ENCODE measurements around the gene CDH15.
"Not testable (repeated sequence)": the region's sequence is repeated elsewhere in the genome, so short reads cannot be mapped to it uniquely, and the experiment has no call there.

Gene CDH15

DNA sequence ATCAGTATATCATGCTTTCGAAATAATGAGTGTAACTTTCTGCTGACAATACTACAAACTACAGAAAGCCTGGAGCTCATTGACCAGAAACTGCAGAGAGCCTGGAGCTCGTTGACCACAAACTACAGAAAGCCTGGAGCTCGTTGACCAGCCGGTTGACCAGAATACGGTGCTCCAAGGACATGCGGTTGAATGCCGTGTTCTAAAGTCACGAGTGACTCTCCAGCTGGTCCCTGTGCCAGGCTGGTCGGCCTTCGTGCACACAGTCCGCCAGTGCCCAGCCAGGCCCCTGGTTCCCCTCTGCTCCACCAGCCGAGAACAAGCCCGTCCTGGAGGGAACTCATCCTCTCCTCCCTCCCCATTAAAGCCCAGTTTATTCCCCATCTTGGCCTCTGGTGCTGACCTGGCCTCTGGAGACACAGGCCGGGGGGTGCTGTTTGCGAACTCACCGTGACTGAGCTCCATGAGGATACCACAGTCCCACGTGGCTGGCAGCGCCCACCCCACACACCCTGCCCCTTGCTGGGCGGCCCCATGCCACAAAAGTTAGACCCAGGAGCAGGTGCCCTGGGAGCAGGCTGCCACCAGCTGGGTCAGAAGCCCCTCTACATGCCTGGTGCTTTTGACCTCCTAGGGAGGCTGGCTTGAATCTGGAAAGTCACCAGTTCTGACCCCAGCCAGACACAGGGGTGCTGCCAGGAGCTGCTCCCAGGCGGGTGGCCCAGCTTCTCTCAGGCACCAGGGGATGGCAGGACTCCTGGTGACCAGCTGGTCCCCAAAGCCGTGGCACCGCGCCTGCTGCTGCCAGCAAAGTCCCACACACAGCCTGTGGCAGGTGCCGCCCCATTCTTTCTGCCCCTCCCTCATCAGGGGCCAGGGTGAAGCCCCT is 15.5 kb upstream of the CDH15 start:
- no peak for DNase-seq (ENCODE audit: low spot score)

DNA sequence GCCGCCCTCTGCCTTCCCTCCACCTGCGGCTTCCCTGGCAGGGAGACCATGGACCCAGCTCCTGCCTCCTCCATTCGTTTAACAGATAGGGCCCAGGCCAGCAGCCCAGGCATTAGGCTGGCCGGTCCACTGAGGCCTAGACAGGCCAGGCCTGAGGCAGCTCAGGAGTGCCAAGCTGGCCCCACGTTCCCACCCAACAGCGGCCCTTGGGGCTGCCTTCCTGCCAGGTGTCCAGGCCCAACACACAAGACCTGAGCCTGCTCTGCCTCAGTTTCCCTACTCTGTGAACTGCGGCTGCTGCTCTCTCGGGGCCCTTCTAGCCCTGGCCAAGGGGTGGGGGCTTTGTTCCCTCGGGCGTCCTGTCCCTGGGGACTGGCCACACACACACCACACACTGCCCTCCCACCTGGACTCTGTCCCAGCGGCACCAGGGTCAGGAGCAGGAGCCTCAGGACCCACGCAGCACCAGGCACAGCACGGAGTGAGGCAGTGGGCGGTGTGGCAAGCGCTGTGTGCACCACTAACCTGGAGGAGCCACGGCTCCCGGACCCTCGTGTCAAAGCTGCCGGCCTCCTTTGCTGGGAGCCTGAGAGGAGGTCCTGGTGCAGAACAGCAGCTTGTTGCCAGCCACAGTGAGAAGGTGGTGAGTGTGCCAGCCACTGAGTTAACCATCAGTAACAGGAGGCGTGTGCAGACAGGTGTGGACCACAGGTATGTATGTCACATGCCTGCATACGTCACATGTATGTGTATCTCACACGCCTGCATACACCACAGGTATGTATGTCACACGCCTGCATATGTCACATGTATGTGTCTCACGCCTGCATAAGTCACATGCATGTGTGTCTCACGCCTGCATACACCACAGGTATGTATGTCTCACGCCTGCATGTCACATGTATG is 14.6 kb upstream of the CDH15 start:
- DNase-seq (ENCODE audit: low spot score) = no peak

DNA sequence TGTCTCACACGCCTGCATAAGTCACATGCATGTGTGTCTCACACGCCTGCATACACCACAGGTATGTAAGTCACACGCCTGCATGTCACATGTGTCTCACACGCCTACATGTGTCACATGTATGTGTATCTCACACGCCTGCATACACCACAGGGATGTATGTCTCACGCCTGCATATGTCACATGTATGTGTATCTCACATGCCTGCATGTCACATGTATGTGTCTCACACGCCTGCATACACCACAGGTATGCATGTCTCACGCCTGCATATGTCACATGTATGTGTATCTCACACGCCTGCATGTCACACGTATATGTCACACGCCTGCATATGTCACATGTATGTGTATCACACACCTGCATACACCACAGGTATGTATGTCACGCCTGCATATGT is 13.8 kb upstream of the CDH15 start:
- no peak for DNase-seq (ENCODE audit: low spot score)

DNA sequence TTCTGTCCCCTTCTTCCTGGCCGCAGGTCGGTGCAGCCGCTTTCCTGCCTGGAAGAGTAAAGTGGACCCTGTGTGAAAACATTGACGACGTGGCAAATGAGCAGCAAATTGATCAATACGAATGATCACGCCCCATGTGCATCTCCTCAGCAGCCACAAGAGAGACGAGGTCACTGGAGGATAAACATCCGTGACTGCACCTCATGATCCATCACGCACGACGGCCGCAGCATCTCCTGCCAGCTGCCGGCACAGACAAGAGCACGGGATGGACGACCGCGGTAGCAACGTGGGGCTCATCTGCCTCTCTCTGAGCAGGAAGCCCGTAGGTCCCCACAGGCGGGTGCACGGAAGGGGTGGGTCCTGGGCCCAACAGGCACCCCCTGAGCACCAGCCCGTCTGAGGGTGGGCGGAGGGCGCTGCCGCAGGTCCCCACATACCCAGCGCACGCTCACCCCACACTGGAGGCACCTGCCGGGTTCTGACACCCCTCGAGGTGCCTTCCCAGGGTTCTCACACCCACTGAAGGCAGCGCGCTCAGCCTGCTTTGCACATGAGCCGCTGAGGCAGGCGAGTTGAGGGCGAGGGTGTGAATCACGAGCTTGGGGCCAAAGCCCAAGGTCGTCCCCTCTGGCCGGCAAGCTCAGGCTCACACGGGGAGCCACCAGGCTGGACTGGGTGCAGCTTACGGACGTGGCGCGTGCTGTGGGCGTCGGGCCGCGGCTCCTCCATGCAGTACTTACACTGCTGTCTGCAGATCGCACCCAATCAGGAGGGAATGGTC is 12.3 kb upstream of the CDH15 start:
- no peak for DNase-seq (ENCODE audit: low spot score)

DNA sequence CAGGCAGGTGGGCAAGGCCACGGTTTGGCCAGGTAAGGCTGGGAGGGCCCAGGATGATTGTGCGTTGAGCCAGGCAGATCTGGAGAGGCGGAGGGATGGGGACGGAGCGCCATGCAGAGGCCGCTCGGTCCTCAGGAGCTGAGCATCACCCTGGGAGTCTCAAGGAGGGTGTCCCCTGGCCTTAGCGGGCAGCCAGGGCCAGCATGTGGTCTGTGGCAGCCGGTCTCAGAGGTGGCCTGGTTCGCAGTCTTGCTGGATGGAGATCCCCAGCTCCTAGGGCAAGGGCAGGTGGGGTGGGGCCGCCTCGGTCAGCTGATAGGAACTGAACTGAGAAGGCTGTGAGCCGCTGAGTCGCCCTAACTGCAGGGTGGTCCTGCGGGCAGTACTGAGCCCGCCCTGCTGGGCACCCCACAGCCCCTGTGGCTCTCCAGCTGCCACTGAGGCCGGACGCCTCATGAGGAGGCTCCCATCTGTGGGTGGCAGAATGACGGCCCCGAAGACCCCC is 11.6 kb upstream of the CDH15 start:
- no peak for DNase-seq (ENCODE audit: low spot score)

DNA sequence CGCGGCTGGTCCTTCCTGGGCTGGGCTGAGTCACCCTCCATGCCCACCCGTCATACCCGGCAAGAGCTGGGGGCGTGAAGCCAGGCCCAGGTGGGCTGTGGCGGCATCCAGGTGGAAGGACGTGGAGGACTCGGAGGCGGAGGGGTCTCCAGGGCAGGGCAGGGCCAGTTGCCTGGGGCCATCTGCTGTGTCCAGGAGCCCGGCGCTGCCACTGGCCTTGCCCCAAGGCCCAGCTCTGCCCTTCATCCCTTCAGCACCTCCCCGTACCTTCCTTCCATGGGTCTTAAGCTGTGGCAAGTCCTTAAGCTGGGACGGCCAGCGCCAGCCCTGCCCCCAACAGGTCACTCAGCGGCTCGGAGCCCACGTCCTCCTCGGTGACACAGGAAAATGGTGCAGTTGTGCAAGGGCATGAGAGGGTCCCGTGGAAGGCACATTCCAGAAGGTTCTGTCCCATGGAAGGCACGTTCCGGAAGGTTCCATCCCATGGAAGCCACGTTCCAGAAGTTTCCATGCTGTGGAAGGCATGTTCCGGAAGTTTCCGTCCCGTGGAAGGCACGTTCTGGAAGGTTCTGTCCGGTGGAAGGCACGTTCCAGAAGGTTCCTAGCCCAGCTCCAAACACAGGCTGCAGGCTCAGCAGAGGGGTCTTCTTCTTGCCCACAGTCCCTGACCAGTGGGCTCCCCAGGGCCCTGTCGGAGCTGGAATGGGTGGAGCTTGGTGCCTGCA is 10.4 kb upstream of the CDH15 start:
- no peak for DNase-seq (ENCODE audit: low spot score)

DNA sequence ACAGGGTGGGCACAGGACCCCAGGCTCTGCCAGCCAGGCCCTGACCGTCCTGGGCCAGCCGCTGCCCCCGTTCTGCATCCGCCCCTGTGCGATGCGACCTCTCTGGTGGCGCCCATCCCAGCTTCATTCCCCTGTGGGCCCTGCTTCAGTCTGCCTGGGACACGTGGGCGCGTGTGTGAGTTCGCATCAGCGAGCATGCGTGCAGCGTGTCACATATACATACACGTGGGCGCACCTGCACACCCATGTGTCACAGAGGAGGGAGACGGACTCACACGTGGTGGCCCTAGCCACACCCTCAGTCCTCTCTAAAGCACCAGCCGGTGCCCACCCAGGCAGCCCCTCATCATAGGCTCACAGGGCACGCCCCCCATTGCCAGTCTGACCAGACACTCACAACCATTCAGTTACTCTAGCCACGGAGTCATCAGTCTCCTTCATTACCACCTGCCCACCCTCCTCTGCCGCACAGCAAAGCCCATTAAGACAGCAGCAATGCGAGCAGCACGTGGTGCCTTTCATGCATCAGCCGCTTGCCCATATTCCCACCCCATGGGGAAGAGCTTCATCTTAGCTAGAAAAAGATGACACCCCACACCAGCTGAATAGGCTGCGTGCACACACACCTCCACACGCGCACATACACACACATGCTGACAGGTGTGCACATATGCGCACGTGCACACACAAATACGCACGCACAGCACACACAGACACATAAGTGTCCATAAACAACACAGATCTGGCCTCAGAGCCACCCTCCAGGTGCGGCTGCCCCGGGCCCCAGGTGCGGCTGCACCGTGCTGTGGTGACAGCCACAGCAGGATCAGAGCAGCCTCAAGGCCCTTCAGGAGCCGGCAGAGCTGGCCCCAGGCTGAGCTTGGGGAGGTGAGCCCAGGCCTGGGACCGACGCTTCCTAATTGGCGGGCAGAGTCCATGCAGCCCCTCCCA is 9.5 kb upstream of the CDH15 start:
- DNase-seq (ENCODE audit: low spot score) = no peak

DNA sequence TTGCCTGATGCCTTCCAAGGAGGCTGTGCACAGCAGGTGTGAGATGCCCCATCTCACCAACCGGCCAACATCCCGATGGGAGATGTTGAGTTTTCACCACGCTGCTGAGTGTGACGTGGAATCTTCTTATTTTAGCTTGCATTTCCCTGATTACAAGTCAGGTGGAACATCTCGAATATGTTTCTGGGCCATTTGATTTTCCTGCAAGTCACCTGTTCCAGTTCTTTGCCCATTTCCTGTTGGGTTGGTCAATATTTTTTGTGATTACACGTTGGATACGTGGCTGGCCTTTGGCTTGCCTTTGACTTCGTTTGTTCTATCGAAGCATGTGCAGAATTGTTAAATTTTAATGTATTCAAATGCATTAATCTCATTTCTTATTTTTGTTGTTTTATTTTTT is 8.3 kb upstream of the CDH15 start:
- DNase-seq (ENCODE audit: low spot score) = no peak

DNA sequence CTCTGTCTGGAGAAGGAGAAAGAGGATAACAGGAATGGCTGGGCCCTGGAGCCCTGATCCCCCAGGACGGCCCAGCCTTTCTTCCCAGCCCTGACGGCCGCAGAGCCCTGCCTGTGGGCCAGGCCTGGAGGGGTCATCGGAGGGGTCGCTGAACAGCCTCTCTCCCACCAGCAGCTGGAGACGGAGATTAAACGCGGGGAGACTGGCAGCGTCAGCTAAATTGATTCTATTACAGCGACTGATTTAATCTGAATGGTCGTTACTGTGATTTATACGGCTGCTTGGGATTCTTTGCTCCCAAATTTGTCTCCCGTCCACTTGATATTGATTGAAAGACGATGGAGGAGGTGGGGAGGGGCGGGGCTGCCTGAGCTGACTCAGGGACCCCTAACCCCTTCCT is 7.1 kb upstream of the CDH15 start:
- DNase-seq (ENCODE audit: low spot score) = no peak

DNA sequence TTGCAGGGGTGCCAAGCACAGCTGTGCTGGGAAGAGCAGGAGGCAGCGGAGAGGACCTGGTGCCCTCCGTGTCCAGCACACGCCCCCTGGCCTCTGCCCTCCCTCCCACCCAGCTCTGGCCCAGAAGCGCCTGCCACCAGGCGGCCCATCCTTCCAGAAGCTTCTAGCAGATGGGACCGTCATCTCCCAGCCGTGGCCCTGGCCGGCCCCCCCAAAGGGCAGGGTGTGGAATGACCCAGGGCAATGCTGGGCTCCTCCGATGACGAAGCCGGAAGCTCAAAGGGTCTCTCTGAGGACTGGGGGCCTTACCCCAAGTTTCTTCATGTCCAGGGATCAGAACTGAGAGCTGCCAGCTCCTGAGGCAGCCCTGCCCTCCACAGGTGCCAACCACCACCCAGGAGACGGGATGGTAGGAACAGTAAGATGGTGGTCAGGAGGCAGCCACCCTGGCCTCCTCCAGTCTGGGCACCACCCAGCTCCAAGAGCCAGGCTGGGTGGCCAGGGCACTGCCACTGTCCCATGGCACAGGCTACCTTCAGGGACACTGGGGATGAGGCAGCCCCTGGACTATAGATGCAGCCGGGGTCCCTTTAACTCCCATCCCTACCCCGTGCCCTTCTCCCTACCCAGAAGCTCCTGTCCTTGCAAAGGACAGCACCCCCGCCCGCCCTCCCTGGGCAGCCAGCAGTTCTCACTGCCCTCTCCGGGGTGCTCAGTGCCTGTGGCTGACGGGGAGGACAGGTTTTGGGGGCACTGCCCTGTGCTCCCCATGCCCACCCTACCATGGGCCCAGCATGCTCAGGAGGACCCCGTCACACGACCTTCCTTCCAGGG is 6.5 kb upstream of the CDH15 start:
- no peak for DNase-seq (ENCODE audit: low spot score)

DNA sequence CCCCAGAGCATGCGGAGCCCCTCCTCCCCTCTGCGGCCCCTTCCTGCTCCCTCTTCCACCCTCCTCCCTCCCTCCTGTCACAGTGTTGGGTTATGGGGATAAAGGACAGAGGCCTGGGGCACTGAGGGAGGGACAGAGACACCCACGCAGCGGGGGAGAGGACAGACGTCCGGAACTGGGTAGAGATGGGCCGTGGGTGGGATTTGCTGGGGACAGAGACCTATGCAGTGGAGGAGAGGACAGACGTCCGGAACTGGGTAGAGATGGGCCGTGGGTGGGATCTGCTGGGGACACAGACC is 5.9 kb upstream of the CDH15 start:
- DNase-seq (ENCODE audit: low spot score) = not testable (repeated sequence)

DNA sequence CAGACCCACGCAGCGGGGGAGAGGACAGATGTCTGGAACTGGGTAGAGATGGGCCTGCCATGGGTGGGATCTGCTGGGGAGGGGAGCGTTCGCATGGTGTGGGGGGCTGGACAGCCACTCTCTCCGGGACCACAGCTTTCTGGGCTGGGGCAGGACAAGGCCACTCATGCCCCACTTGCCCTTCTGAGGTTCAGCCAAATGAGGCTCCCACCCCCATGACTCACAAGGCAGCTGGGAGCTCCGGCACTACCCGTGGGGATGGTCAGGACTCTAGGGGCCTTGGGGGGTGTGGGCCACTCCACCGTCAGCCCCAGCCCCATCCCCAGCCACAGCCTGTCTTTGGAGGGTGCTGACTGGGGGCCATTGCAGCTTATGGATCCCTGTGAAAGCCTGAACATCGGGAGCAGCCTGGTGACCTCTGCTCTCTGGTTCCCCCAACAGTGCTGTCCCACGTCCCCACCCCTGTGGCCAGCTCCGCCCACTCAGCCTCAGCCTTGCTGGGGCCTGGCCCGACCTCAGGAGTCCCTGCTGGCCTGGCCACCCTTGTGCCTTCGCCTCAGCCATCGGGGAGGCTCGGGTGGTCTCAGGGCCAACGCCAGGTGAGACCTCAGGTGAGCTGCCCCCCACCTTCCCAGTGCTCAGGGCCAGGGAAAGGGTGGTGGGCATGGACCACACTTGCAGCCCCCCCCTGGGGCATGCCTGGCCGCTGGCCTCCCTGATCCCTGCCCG is 4.7 kb upstream of the CDH15 start:
- DNase-seq (ENCODE audit: low spot score) = no peak

DNA sequence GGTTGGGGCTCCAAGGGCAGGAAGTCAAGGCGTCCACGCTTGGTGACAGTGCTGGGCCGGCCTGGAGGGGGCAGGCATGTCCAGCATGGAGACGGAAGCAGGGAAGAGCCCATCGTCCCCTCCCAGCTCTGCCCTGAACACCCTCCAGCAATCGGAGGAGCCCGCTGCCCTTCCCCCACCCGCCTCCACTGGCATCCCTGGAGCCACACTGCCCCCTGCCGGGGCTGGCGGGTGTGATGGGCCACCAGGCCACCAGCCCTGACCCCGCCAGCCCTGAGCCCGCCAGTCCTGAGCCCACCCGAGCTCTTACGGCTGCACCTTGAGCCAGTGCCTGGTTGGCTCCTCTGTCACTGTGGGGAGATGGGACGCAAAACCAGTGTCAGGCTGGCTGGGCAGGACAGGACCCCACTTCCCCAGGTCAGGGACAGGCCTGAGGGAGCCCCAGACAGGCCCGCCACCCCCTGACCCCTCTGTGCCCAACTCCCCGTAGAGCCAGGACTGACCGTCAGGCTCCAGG is 4.1 kb upstream of the CDH15 start:
- DNase-seq (ENCODE audit: low spot score) = peak; percentile 88

DNA sequence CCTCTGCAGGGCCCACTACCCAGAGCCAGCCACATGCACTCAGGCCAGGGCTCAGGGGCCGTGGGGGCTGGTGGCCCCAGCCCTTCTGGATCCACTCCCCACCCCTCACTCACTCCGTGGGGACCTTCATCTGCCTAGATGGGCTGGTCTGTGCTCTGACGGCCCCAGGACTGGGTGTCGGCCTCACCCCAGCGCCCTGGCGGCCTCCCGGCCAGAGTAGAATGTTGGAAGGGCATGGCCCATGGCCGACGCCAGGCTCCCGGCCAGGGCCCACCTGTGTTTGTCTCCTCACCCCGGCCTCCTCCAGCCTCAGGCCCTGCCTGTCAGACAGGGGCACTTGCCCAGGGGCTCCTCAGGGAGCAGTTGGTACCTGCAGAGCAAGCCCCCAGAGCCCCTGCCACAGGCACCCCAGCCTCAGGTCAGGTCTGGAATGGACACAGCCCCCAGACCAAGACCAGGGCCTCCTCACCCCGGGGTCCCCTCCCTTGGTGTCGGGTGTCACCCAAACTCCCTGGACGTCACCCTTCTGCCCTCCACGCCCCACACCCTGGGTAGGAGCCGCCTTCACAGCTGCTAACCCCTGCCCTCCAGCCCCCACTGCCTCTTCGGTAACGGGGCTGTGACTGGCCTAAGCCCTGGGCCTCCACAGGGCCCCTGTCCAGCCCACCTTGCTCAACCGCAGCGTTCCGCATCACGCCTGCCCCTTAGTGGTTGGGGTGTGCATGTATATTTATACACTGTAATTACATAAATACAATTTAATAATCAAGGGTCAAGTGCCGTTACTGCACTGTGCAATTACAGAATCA is 3.0 kb upstream of the CDH15 start:
- DNase-seq (ENCODE audit: low spot score) = no peak

DNA sequence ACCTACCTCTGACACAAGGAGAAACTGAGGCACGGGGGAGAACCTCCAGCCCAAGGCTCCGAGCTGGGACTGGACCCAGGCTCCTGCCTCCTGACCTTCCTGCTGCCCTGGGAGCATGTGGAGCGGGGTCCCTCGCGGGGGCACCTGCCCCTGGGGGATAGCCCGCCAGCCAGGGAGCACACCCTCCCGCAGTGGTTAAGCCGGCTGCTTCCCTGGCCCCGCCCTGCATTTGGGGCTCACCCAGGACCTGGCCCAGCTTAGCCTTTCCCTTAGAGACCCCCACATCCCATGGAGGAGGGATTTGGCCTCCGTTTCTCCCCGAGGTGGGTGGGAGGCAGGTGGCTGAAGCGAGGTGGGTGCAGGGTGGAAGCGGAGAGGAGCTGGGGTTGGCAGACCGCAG is 1.8 kb upstream of the CDH15 start:
- no peak for DNase-seq (ENCODE audit: low spot score)

DNA sequence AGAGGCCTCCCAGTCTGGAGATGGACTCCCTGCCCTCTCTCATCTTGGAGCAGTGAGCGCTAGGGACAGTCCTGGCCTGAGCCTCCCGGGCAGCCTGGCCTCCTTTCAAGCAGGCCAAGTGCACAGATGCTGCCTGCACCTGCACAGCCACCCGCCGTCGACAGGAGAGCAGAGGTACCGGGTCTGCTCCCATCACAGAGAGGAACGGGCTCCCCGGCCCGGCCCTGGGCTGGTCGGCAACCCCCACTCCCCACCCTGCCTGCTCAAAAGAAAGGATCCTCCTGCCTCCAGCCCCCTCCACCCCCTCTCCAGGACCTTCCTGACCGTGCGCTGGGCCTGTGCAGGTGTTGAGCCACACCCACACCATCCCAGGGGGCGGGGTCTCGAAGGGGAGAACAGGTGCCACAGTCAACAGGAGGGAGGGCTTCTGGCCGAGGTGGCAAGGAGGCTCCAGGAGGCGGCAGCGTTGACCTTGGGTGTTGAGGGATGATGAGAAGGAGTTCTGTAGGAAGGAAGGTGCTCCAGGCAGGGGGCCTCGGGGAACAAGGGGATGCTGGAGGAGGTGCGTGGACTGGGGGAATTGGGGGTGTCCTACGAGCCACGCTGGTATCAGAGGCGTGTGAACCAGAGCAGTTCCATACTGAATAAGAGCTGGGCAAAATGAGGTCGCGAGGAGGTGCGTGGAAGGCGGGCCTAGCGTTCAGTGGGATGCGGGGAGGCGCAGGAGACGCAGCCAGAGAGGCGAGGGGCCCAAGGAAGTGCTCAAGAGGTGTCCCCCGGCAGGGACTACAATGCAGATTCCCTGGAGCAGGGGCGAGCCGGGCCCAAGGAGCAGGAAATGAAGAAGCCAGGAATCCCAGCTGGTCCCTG is 967 bp upstream of the CDH15 start:
- no peak for DNase-seq (ENCODE audit: low spot score)

DNA sequence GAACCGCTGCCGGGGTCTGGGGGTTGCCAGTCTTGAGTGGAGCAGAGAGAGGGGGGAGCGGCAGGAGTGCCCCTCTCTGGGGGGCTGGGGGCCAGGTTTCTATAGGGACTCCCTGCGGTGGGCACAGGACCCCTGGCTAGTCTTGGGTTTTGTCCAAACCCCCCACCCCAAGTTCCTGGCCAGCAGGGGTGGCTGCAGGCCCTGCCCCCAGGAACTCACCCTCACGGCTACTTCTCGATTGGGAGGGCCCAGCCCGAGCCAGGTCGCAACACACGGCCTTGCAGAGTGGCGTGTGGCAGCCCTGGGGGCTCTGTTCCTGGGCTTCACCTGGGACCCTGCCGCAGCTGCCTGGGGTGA is 601 bp downstream of the CDH15 start:
- no peak for DNase-seq (ENCODE audit: low spot score)

Measured in AG08395 (cell line).